D721Med (cell line): ENCODE results near the gene MRPS16.

ENCODE experiments used
- DNase-seq: peaks from one replicate; pipeline ENCODE4 v3.0.0; 2011; ENCODE audit warnings: low spot score; ENCODE audit not compliant: insufficient read length
- FAIRE-seq: peaks from 2 replicates; lab custom pipeline; 2011; peaks lifted over from hg19 to GRCh38; lab: Jason Lieb, UNC
- CTCF ChIP-seq: IDR thresholded peaks from 2 replicates; pipeline ENCODE4 v1.5.1; 2012; ENCODE audit warnings: mild to moderate bottlenecking, control low read depth; ENCODE audit not compliant: insufficient read depth; ENCODE audit errors: missing control alignments

The MRPS16 gene

GRCh38 chr10:73248259-73248724, 4.2 kb downstream of the MRPS16 start:
- DNase-seq (no peak), FAIRE-seq (no peak)
- no peak for TF ChIP-seq CTCF

GRCh38 chr10:73247509-73248258, 4.8 kb downstream of the MRPS16 start:
- FAIRE-seq, result no peak
- TF ChIP-seq CTCF, result no peak
- DNase-seq, result no peak

GRCh38 chr10:73246646-73247508, 5.6 kb downstream of the MRPS16 start, which contains the start of gene DNAJC9:
TSS of gene DNAJC9 (minus strand) at chr10:73247255. CDS start at chr10:73247189, 66 bp downstream.
- DNase-seq, result peak; percentile 74
- FAIRE-seq, result no peak
- no peak for TF ChIP-seq CTCF

GRCh38 chr10:73246322-73246645, 6.2 kb downstream of the MRPS16 start:
- no peak for TF ChIP-seq CTCF
- no peak for FAIRE-seq
- DNase-seq, result no peak

GRCh38 chr10:73244866-73245477, 7.5 kb downstream of the MRPS16 start:
- FAIRE-seq (no peak), DNase-seq (no peak)
- TF ChIP-seq CTCF, result no peak

- DNase-seq (no peak), FAIRE-seq (no peak)
- no peak for TF ChIP-seq CTCF
These were observed 12.5 kb downstream of the MRPS16 start for GRCh38 chr10:73239908-73240307.
